GM21390 (cell line): ENCODE measurements around the gene TGFBR3.
"Not testable (repeated sequence)": the region's sequence is repeated elsewhere in the genome, so short reads cannot be mapped to it uniquely, and the experiment has no call there.

Experiments
- ATAC-seq: cut with Tn5 transposase; IDR thresholded peaks from one replicate; pipeline ENCODE4 v1.9.1; 2021; ENCODE audit not compliant: unreplicated experiment

TGFBR3 gene

DNA sequence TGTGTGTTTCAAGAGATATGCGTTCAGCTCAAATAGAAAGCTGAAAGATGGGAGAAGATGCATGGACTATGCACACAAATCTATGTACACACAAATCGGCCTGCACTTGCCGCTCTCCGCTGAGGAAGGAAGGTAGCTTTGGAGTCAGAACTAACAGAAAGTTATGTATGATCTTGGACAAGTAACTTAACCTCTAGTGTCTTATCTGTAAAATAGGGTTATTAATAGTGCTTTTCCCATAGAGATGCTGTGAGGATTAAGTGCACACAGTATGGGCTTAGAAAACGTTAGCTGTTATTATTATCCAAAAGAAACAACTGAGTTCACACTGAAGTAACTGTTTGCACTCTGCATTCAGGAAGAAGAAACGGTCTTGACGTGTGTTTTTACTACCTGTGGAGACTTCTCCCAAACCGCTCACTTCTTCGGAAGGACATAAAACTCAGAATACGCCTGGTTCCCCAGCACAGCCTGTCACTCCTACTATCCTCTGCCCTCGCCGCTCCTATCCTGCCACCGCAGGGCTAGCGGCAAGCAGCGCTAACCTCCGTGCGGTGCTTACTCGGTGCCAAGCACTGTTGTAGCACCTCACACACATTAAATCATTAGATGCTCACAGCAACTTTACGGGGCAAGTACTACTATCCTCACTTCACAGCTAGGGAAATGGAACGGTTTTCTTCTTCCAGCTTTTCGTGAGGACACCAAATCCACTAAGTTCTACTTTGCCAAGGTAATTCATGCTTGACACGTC lies 1.3 kb downstream of the TGFBR3 start:
- no peak for ATAC-seq

DNA sequence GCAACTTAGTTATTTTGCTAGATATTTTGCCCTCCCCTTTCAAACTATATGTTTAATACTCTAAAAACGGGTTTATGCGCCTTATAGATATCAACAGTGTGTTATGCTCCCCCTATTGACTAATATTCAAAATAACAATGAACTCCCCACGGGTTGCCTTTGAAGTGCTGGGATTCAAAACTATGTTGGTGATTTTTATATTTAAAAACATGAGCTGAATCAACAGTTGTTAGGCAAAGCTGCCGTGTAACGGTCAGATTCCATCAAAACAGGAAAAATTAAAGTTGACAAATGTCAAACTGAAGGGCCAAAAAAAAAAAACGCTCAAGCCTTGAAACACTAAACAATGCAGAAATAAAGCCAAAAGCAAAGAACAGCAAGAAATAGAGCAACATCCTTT lies 2.5 kb downstream of the TGFBR3 start:
- ATAC-seq: no peak

DNA sequence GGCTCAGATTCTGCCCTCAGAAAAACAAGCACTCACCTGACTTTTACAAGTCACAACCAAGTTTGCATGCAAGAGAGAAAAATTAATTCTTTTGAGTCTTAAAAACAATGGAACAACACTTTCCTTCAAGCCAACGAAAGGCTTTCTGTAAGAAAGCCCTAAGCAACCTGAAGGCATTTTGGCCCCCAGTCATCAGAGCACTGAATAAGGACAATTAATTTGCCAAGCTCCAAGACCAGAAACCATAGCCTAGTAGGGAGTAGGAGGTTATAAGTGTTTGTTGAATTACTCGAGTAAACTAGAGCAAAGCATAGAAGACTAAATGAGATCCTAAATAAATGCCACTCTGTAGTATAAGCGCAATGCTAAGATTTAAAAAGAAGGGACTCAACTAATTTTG lies 4.7 kb downstream of the TGFBR3 start:
- no peak for ATAC-seq

DNA sequence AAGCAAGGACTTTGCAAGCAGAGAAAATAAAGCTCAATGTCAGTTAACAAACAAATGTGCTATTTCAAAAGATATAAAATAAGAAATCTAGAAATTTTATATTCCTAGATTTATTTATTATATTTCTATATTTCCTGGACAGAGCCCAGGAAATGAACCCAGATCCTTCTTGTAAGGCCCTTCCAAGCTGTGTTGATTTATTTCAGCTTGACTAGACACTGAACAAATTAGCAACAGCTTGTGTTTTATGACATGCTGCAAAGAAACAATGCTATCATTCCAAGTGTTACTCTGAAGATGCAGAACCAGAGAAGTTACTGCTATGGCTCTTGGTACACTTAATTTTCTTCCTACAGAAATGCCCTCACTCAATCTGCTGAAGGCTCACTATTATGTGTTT lies 6.2 kb downstream of the TGFBR3 start:
- ATAC-seq: no peak

DNA sequence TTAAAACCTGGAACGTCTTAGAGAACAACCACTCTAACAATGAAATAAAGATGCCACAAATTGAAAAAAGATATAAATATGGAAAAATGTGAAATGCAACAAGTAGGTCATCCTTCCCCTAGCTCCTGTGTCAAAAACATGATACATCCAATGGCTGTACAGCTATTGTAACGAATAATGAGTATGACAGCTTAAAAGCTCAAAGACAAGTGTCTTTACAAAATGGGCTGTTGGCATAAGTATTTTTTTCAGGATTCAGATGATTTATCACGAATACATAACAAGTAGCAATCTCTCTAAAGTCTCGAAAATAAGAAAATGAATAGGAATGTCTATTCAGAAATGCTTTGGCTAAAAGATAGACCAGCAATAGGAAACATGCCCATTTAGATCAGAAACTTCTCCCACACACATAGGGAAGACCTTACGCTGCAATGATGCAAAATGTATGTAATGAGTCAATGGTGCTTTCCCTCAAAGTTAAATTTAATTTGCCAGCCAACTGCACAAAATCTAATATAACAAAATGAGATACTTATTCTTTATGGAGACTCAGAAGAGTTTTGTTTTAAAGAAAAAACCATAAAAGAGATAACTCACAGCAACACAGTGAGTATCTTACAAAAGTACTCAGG lies 8.3 kb downstream of the TGFBR3 start:
- ATAC-seq: no peak

DNA sequence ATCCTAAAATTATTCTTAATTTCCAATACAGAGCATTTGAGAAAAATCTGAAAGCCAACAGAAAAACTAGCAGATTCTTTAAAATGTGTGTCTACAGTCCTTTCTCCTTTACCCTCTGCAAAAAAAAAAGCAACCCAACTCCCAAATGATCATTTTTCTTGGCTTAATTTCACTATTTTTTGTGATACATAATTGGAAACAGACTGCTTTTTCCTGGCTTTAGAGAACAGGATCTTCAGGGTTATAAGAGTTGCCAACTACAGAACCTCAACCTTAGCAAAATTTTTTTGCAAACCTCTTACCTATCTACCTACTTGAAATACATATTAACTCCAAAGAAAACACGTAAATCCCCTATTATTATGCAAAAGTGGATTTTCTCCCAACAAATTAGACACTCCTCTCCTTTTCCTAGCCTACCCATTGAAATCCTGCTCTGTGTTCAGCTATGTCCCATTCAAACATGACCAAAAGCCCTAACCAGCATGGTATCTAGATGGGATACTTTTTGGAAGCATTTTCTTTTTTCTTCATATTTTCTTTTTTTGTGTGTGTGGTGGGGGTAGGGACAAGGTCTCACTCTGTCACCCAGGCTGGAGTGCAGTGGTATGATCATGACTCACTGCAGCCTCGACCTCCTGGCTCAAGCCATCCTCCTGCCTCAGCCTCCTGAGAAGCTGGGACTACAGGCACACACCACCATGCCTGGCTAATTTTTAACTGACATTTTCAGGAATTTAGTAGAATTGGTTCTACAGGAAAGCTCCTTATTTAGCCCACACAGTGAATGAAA lies 9.0 kb downstream of the TGFBR3 start:
- no peak for ATAC-seq

DNA sequence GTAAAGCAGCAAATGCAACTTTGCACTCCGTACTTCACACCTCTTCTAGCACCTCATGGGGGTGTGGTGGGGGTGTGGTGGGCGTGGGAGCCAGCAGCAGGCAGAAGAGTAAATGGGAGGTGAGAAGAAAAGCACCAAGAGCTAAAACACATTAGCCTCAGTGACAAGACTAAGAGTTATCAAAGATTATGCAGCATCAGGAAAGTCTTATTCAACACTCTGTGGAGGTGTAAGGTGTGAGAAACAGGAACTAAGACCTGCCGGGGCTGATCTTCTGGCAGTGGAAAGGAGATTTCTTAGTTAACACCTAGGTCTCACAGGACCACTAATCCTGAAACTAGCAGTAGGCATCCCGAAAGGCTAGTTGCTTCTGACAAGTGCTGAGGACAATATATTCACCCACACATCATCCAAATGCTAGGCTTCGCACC lies 9.9 kb downstream of the TGFBR3 start:
- ATAC-seq: peak; percentile 88

DNA sequence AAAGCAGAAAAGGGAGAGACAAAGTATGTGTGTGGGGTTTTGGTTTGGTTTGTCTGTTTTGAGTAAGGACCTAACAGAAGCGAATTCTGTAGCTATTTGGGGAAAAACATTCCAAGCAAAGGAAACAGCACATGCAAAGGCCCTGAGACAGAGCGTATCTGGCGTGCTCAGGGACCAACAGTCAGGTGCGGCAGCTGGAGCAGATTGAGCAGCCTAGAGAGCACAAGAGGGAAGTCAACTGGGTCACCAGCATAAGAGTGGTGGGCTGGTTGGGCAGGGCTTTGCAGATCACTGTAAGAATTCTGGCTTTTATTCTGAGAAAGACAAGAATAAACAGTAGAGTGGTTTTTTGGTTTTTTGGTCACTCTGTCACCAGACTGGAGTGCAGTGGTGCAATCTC lies 11.8 kb downstream of the TGFBR3 start:
- no peak for ATAC-seq

DNA sequence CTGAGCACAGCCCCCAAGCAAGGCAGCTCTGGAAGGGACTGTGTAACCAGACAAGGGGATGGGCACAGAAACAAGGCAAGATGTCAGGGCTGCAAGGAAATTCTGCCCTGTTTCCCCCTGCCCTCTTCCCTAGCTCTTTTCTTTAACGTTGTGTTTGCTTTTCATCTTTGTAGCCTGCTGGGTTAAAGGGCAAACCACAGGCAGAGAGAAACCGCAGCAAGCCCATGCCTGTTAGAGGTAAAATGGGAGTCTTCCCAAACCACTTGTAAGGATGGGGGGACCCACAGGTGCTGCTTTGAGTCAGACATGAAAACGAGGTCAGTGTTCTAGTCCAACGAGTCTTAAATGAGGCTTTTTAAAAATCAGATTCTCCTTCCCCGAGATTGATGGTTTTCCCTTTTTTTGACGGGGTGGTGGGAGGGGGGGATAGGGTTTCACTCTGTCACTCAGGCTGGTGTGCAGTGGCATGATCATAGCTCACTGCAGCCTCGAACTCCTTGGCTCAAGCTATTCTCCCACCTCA lies 13.3 kb downstream of the TGFBR3 start:
- ATAC-seq: no peak

DNA sequence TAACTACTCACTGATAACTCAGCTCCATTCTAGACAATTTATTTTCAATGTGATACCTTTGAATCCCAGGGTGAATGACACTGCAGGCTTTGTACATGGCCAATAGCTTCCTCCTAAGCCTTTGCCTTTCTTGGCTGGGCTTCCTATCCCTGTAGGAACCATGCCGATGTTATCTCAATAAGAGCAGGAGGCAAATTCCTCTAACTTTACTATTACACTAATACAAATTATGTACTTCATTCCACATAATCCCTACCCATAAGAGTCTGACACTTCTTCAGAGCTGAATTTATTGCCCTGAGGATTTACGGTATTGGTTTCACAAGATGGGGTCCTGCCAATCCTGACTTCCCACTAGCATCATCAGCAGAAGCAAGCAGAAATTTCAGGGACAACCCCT lies 14.0 kb downstream of the TGFBR3 start:
- ATAC-seq: no peak

DNA sequence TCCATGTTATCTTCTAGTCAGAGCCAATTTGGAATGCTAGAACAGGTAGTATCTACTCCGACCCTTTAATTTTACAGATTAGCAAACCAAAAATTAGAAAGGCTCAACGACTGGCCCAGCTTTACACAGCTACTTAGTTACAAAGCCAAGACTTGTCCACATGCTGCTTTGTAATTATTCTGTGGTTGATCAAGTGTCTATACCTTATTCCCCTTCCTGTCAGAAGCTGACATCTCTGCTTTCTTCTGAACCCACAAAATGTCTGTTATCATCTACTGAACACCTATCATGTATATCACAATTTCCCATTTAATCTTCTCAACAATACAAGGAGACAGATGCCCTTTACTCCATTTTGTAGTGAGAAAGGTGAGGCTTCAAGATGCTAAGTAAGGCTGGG lies 15.6 kb downstream of the TGFBR3 start:
- ATAC-seq: no peak

DNA sequence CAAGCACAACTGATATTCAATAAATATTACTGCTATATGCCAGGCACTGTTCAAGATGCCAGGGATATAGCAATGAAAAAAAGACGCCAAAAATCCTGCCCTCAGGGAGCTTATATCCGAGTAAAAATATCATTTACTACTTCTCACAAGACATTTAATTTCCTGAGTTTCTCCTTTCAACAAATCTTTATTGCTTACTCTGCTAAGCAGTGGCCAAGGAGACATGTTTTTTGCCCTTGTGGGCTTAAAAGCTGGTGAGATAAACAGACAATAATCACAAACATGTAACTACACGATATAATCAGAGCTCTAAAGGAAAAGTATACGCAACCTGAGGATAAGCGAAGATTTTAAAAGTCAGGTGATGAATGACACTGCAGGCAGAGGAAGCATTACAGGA lies 19.5 kb downstream of the TGFBR3 start:
- no peak for ATAC-seq

DNA sequence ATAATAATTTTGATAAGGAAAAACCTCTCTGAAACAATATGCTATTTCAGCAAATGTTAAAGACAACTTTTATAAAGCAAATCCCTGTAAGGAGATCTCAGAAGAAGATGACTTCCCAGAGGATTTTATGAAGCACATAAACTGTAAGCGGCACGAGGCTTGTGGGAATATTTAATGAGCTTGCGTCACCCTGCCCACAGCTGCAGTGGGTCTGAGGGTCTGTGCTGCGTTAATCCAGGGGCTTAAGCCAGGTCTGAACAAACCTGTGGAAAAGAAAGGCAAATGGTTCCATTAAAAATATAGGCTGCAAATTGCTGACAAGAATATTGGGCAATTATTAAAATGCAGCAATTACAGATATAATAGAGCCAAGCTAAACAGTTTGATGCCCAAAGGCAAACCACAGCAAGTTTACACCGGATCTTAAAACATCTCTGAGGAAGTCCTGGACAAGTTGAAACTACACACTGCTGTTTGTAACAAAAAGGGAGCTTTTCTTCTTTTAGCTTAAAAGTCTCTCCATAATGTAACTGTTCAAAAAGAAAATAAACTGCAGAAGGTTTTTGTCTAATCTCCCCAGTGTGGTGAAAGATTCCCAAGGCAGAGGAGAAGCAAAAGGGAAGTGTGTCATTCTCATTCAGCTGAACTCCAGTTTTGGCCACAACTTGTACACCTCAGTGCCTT lies 21.8 kb downstream of the TGFBR3 start:
- no peak for ATAC-seq

DNA sequence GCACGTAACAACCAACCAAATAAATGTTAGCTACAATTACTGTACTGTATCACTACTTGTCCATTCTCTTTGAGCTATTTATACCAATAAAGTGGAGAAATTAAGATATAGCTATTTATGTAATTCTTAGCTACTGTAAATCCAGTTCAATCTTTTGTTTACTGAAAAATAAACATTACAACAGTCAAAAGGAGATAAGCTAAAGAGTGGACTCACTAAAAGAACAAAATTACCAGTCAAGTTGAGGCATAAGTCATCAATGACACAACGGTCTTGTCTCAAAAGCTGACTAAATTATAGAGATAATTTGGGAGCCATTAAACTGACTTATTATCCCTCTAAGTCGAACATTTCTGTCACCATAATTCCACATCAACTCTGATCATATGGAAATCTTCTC lies 22.5 kb downstream of the TGFBR3 start:
- ATAC-seq: no peak

DNA sequence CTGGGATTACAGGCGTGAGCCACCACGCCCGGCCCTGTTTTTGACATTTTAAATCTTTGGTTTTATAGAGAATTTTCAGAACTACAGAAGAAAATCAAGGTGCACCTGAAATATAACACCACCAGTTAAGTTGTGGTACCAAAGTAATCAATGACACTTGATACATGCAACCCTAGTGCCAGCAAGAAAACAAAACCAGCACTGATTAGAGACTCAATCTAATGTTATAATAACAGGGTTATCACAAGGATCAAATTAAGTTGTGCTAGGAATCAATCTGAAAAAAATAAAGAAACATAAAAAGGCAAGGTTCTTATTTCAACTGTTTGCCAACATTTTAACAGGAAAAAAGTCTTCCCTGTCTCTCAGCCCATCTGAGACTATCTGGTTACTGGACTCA lies 23.8 kb downstream of the TGFBR3 start:
- ATAC-seq: no peak

DNA sequence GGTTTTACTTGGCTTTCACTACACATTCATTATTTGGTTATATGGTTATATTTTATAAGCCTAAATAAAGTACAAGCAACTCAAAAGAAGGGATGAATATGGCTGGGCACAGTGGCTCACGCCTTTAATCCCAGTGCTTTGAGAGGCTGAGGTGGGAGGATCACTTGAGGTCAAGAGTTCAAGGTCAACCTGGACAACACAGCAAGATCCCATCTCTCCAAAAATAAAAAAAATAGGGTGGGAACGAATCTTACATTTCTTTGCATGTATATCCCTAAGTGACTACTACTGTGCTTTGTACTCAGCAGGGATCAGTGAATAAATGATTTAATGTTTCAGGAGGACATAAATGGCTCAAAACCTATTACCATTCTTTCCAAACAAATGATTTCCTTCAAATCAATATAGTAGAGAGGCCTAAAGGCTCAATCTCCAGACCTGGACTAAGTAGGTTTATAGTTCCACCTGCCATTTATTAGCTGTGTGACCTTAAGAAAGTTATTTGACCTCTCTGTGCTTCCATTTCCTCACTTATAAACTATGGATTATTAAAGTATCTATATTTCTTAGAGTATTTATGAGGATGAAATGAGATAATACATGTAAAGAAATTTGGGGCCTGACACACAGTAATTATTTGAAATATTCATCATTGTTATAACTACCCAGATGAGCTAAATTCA lies 28.3 kb downstream of the TGFBR3 start:
- ATAC-seq: no peak

DNA sequence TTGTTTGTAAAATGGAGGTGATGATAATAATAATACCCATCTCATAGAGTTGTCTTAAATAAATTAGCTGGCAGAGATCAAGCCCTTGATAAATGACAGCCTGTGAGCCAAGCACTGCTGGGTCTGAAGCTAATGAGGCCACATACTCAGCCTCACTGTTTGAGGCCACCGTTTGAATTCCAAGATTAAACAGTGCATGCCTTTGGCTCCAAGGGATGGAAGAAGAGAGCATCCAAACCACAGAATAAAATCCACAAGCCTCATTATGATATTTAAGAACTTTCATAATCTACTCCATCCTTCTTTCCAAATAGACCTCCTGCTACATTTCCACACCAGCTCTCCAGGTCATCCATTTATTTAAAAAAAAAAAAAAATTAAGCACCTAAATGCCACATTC lies 29.0 kb downstream of the TGFBR3 start:
- ATAC-seq: no peak

DNA sequence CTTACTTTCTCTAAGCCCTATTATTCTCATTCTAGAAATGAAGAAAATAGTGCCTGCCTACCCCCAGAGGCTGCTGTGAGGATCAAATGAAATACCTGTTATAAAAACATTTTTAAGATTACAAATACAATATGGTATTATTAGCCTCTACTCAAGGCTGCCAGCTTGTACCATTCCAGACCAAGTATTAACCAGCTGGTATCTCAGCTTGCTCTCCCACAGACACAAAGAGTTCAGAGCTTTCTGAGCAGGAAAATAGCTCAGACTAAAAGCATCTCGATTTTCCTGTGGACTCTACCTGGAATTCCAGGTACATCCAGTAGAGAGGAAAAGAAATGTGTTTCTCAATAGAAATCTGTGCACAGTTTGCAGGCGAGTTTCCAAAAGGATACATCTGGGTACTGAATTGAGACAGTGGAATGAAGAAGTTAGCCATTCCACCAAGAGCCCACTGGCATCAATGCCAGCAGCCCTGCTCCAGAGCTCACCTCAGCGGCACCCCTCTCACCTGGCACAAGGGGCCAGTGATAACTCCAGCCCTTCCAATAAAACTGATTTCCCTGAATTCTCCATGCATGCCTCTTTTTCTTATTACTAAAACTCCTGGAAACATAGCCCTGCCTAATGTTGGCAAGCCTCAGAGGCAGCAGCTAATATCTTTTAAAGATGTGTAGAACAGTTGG lies 31.0 kb downstream of the TGFBR3 start:
- no peak for ATAC-seq

DNA sequence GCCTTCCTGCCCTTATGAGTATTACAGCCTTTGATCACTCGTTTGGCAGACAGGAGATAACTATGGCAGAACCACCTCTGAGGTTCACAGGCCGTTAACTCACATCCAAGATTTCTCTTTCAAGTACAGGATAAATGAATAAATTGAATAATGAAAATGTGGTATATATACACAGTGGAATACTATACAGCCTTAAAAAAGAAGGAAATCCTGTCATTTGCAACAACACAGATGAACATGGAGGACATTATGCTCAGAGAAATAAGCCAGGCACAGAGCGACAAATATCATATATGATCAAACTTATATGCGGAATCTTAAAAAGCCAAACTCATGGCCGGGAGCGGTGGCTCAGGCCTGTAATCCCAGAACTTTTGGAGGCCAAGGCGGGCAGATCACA lies 32.6 kb downstream of the TGFBR3 start:
- ATAC-seq: no peak

DNA sequence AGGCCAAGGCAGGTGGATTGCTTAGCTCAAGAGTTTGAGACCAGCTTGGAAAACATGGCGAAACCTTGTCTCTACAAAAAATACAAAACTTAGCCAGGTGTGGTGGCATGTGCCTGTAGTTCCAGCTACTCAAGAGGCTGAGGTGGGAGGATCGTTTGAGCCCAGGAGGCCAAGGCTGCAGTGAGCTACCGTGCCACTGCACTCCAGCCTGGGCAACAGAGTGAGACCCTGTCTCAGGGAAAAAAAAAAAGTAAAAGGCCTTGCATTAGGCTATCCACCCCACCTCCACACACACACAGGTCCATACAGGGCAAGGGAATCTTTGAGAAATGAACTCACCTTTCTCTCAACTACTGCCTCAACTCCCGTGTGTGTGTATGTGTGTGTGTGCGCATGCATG lies 33.9 kb downstream of the TGFBR3 start:
- ATAC-seq: not testable (repeated sequence)
